Body of pancreas (tissue), 4 donors: ENCODE measurements around the gene USH2A. TPM values are rescaled to one million over a fixed set of nuclear protein-coding genes. Genes with fewer than 3 reads are reported as not detected.

Source experiments
- ATAC-seq: fragments of 150-250 bp; one replicate; pipeline ENCODE4 v1.9.1; 2016
- DNase-seq, 4 donors: peaks; one replicate each; pipeline ENCODE4 v3.0.0-alpha.2; 2019
- H3K27ac ChIP-seq, 4 donors: fragments of 200-600 bp; sonication (generic); 1 replicate in 3 of 4; 2 replicates in 1 of 4; pipeline versions ENCODE4 v1.5.1 to v1.6.1; 2016 to 2019; ENCODE audit warnings: mild to moderate bottlenecking in 1 of 4, mixed read lengths in 1 of 4, moderate library complexity in 1 of 4
- H3K27me3 ChIP-seq, 2 donors: fragments of 200-600 bp; sonication (generic); one replicate each; pipeline ENCODE4 v1.6.0; 2016; ENCODE audit warnings: mild to moderate bottlenecking in 1 of 2
- H3K36me3 ChIP-seq, 2 donors: fragments of 200-600 bp; sonication (generic); replicated peaks in 1 of 2; 2 replicates each; pipeline ENCODE4 v1.5.1; 2016; ENCODE audit warnings: low read depth in 2 of 2; ENCODE audit not compliant: insufficient read depth in 1 of 2
- H3K4me1 ChIP-seq: fragments of 200-600 bp; sonication (generic); one replicate; pipeline ENCODE4 v1.6.0; 2016
- H3K4me3 ChIP-seq, 2 donors: fragments of 200-600 bp; sonication (generic); 1 replicate in 1 of 2; 2 replicates in 1 of 2; pipeline ENCODE4 v1.5.1; 2016 to 2019
- H3K9me3 ChIP-seq, 3 donors: fragments of 200-600 bp; sonication (generic); 1 replicate in 2 of 3; 2 replicates in 1 of 3; pipeline ENCODE4 v1.5.1; 2016
- POLR2A ChIP-seq, 3 donors: fragments of 450-650 bp; IDR thresholded peaks; one replicate each; pipeline ENCODE4 v1.6.1; 2016; ENCODE audit warnings: antibody characterized with exemption in 3 of 3, mild to moderate bottlenecking in 2 of 3
- WGBS, 2 donors: methylation state at CpG; one replicate each; pipeline ENCODE4 v1.1.5; 2017; 5-methylcytosine and 5-hydroxymethylcytosine counted together
- intact Hi-C: fragments of 100-400 bp; cut with DNase I; formaldehyde crosslinking; loops from one replicate; pipeline ENCODE4 v1.15.1; 2023
- total RNA-seq, 2 donors: library from RNA; depleted of rRNA; stranded (reverse); fragments of >200 nt; gene quantifications; one replicate each; pipeline ENCODE4 v1.1.0, GENCODE V29; 2016
- TF ChIP-seq, protein P1 (sequence below), 7 experiments: fragments of 450-650 bp in 4 of 7; fragments of 200-600 bp in 3 of 7; sonication (generic) in 3 of 7; IDR thresholded peaks; one replicate each; pipeline ENCODE4 v1.5.1; 2016 to 2019; ENCODE audit warnings: antibody characterized with exemption in 7 of 7

USH2A gene
- total RNA-seq, 2 donors from 2014 or later: 0.26 to 0.33 TPM

GRCh38 chr1:216186141-216186540, 237.1 kb downstream of the USH2A start:
- Histone ChIP-seq H3K9me3 (no peaks in the 10 kb centered on the region), H3K36me3 (no peaks in the 10 kb centered on the region), H3K4me3 (no peak overlapping the region), H3K4me1 (no peaks in the 10 kb centered on the region), H3K27me3 (no peaks in the 10 kb centered on the region), H3K27ac (no peak overlapping the region)
- ATAC-seq (no peak), DNase-seq (no peak)
- WGBS, 2 donors: 75 to 78% methylated on average over 2 of the region's 2 CpGs
- intact Hi-C loops: no loop called here
- TF ChIP-seq, protein P1, sequence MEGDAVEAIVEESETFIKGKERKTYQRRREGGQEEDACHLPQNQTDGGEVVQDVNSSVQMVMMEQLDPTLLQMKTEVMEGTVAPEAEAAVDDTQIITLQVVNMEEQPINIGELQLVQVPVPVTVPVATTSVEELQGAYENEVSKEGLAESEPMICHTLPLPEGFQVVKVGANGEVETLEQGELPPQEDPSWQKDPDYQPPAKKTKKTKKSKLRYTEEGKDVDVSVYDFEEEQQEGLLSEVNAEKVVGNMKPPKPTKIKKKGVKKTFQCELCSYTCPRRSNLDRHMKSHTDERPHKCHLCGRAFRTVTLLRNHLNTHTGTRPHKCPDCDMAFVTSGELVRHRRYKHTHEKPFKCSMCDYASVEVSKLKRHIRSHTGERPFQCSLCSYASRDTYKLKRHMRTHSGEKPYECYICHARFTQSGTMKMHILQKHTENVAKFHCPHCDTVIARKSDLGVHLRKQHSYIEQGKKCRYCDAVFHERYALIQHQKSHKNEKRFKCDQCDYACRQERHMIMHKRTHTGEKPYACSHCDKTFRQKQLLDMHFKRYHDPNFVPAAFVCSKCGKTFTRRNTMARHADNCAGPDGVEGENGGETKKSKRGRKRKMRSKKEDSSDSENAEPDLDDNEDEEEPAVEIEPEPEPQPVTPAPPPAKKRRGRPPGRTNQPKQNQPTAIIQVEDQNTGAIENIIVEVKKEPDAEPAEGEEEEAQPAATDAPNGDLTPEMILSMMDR (IDR thresholded peaks at IDR 0.05): no peak
- no peak for TF ChIP-seq POLR2A (IDR thresholded peaks at IDR 0.05)

DNA sequence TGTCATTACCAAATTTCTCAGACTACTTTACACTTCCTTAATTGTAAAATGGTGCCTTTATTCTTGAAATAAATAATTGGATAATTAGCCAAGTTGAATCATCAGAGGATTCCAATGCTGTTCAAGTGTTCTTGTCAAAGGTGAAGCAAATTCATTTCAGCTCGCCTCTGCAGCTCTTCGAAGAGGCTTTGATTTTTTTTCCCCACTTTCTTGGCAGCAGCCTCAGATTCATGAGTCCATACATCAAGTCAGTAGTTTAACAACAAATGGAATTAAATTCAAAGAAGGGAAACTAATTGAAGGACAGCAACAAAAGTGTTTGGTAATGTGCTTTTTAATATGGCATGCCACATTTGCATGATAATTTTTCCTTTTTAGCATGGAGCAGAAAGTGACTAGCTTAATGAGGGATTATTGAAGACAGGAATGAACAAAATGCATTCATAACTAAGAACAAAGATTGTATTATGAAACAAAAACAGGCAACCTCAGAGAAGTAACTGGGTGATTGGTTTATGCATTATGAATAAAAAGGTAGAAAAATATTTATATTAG, 239.0 kb downstream of the USH2A start:
- H3K4me3 ChIP-seq: no peak overlapping the region
- no peaks in the 10 kb centered on the region for H3K27me3 ChIP-seq
- no peaks in the 10 kb centered on the region for H3K9me3 ChIP-seq
- DNase-seq: no peak
- H3K4me1 ChIP-seq: no peaks in the 10 kb centered on the region
- no peaks in the 10 kb centered on the region for H3K36me3 ChIP-seq
- H3K27ac ChIP-seq: no peak overlapping the region
- no peak for TF ChIP-seq POLR2A (IDR thresholded peaks at IDR 0.05)
- TF ChIP-seq, protein P1 (IDR thresholded peaks at IDR 0.05): no peak
- intact Hi-C loops: no loop called here
- no peak for ATAC-seq
- WGBS, 2 donors: 20 to 47% methylated on average over 2 of the region's 2 CpGs

DNA sequence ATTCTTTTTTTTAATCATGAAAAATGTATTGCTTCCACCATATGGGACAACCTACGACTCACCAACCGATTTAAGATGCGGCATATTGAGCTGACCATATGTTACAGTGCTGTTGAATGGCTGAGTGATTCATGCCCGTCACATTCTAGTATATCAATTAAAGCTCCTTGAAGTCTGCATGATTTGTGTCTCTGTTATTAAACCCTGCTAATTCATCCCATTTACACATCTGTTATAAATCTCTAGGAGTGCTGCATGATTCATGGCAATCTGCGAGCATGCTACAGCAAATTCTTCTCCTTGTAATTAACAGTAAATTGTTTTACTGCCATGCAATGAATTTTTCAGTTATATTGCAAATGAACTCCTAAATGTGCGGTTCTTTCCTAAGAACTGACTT, 239.8 kb downstream of the USH2A start:
- 54 to 63% methylated on average over 6 of the region's 6 CpGs for WGBS, 2 donors
- DNase-seq (no peak), ATAC-seq (no peak)
- intact Hi-C loops: no loop called here
- TF ChIP-seq, protein P1 (IDR thresholded peaks at IDR 0.05): no peak
- H3K36me3 ChIP-seq: no peaks in the 10 kb centered on the region
- H3K27ac ChIP-seq: no peak overlapping the region
- H3K27me3 ChIP-seq: no peaks in the 10 kb centered on the region
- H3K4me3 ChIP-seq: no peak overlapping the region
- H3K4me1 ChIP-seq: no peaks in the 10 kb centered on the region
- H3K9me3 ChIP-seq: no peaks in the 10 kb centered on the region

- Histone ChIP-seq H3K36me3 (no peaks in the 10 kb centered on the region), H3K9me3 (no peaks in the 10 kb centered on the region), H3K4me3 (no peak overlapping the region), H3K27ac (no peak overlapping the region), H3K27me3 (no peaks in the 10 kb centered on the region), H3K4me1 (no peaks in the 10 kb centered on the region)
- intact Hi-C loops: no loop called here
- TF ChIP-seq, protein P1 (IDR thresholded peaks at IDR 0.05): no peak
- no peak for TF ChIP-seq POLR2A (IDR thresholded peaks at IDR 0.05)
- ATAC-seq (no peak), DNase-seq (no peak)
- WGBS, 2 donors: 4% methylated on average over 4 of the region's 4 CpGs
Measured at GRCh38 chr1:216183007-216183406, 240.2 kb downstream of the USH2A start.

DNA sequence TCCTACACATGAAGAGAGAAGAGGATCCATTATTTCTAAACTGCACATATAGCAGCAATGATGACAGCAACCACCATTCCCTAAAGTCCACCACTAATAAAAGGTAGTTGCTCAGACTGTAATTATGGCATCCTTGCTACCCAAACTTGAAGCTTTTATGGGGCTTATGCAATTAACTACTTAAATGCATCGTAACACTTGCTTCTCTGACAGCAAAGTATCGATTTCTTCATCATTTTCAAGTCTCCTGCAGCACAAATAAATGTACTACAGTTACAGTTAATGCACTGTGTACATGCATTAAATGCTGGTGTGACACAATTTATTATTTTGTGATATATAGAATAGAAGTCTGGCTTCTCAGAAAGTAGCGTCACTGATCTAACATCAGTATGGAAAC, 241.7 kb downstream of the USH2A start:
- Histone ChIP-seq H3K9me3 (no peaks in the 10 kb centered on the region), H3K4me3 (no peak overlapping the region), H3K36me3 (no peaks in the 10 kb centered on the region), H3K27ac (no peak overlapping the region), H3K27me3 (no peaks in the 10 kb centered on the region), H3K4me1 (no peaks in the 10 kb centered on the region)
- no peak for ATAC-seq
- intact Hi-C loops: no loop called here
- TF ChIP-seq POLR2A (IDR thresholded peaks at IDR 0.05): no peak
- TF ChIP-seq, protein P1 (IDR thresholded peaks at IDR 0.05): no peak
- 69 to 82% methylated on average over 3 of the region's 3 CpGs for WGBS, 2 donors
- no peak for DNase-seq
